Measurements from ENCODE around the gene ARID1B. TPM values are rescaled to one million over a fixed set of nuclear protein-coding genes. Genes with fewer than 3 reads are reported as not detected.

Gene ARID1B
- polyA plus RNA-seq, 1 experiment, result 19.2 TPM

- H3K4me3 ChIP-seq (ENCODE audit: low read depth, low read length), result no peak overlapping the region
- H3K9me3 ChIP-seq (ENCODE audit: control insufficient read depth, insufficient read depth, low read length), result no peaks in the 10 kb centered on the region
- no peak overlapping the region for H3K27ac ChIP-seq (ENCODE audit: low read depth, low read length)
- CTCF ChIA-PET, result interaction anchor here (0.6 kb wide), 1 partner anchor 86 kb away, joined by 5 read pairs; no protein-coding TSS in a partner anchor
- no peaks in the 10 kb centered on the region for H3K27me3 ChIP-seq (ENCODE audit: control insufficient read depth, insufficient read depth, low read length)
- DNase-seq (ENCODE audit: low read depth, low spot score), result no peak
- TF ChIP-seq CTCF (IDR thresholded peaks at IDR 0.05; ENCODE audit: low read depth, low read length), result no peak
- POLR2A ChIA-PET, result no interaction called here
These were observed 320.2 kb downstream of the ARID1B start for GRCh38 chr6:157097255-157097955.

DNA sequence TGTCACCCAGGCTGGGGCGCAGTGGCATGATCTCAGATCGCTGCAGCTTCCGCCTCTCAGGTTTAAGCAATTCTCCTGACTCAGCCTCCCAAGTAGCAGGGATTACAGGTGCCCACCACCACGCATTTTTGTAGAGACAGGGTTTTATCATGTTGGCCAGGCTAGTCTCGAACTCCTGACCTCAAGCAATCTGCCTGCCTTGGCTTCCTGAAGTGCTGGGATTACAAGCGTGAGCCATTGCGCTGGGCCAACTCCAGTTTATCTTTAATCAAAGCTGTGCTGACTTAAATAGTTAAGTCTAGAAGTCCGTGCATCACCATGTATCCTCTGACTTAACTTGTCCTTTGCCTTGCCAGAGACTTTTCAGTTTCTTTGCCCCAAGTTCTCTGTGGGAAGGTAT lies 321.8 kb downstream of the ARID1B start:
- no peak for TF ChIP-seq CTCF (IDR thresholded peaks at IDR 0.05; ENCODE audit: low read depth, low read length)
- H3K27ac ChIP-seq (ENCODE audit: low read depth, low read length), result no peak overlapping the region
- ChIA-PET POLR2A (no interaction called here), CTCF (interaction anchor here (1.2 kb wide), 1 partner anchor 53 kb away, joined by 3 read pairs; no protein-coding TSS in a partner anchor)
- no peaks in the 10 kb centered on the region for H3K27me3 ChIP-seq (ENCODE audit: control insufficient read depth, insufficient read depth, low read length)
- no peaks in the 10 kb centered on the region for H3K9me3 ChIP-seq (ENCODE audit: control insufficient read depth, insufficient read depth, low read length)
- no peak overlapping the region for H3K4me3 ChIP-seq (ENCODE audit: low read depth, low read length)
- DNase-seq (ENCODE audit: low read depth, low spot score), result no peak

GRCh38 chr6:157099912-157100593 lies 322.9 kb downstream of the ARID1B start:
- Histone ChIP-seq H3K4me3 (ENCODE audit: low read depth, low read length) (no peak overlapping the region), H3K9me3 (ENCODE audit: control insufficient read depth, insufficient read depth, low read length) (no peaks in the 10 kb centered on the region), H3K27ac (ENCODE audit: low read depth, low read length) (no peak overlapping the region), H3K27me3 (ENCODE audit: control insufficient read depth, insufficient read depth, low read length) (no peaks in the 10 kb centered on the region)
- no peak for DNase-seq (ENCODE audit: low read depth, low spot score)
- ChIA-PET POLR2A (no interaction called here), CTCF (interaction anchor here (0.9 kb wide), 1 partner anchor 13 kb away, joined by 3 read pairs; no protein-coding TSS in a partner anchor)
- TF ChIP-seq CTCF (IDR thresholded peaks at IDR 0.05; ENCODE audit: low read depth, low read length), result no peak

- Histone ChIP-seq H3K4me3 (ENCODE audit: low read depth, low read length) (no peak overlapping the region), H3K27ac (ENCODE audit: low read depth, low read length) (no peak overlapping the region), H3K9me3 (ENCODE audit: control insufficient read depth, insufficient read depth, low read length) (no peaks in the 10 kb centered on the region), H3K27me3 (ENCODE audit: control insufficient read depth, insufficient read depth, low read length) (no peaks in the 10 kb centered on the region)
- ChIA-PET CTCF (no interaction called here), POLR2A (no interaction called here)
- TF ChIP-seq CTCF (IDR thresholded peaks at IDR 0.05; ENCODE audit: low read depth, low read length), result no peak
- no peak for DNase-seq (ENCODE audit: low read depth, low spot score)
These were observed 324.0 kb downstream of the ARID1B start for GRCh38 chr6:157101166-157101565.

DNA sequence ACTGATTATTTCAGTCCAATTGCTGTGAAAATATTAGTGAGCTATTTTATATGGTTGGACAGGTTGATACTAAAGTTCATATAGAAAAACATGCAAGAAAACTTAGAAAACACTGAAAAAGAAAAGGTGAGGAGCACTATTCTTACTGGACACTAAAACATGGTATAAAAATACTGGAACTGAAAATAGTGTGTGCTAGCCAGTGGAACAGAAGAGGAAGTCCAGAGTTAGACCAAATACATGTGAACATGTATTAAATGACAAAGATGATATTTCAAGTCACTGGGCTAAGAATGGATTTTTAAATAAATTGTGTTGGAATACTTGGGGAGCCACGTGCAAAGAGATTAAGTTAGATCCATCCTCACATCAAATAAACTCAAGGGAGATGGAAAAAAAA lies 327.6 kb downstream of the ARID1B start:
- ChIA-PET POLR2A (no interaction called here), CTCF (no interaction called here)
- Histone ChIP-seq H3K9me3 (ENCODE audit: control insufficient read depth, insufficient read depth, low read length) (no peaks in the 10 kb centered on the region), H3K27ac (ENCODE audit: low read depth, low read length) (no peak overlapping the region), H3K4me3 (ENCODE audit: low read depth, low read length) (no peak overlapping the region), H3K27me3 (ENCODE audit: control insufficient read depth, insufficient read depth, low read length) (no peaks in the 10 kb centered on the region)
- TF ChIP-seq CTCF (IDR thresholded peaks at IDR 0.05; ENCODE audit: low read depth, low read length), result no peak
- DNase-seq (ENCODE audit: low read depth, low spot score), result no peak

Measured in AG04450 (cell line).